D721Med (cell line): ENCODE results near the gene NEURL4.
"Not testable (repeated sequence)": the region's sequence is repeated elsewhere in the genome, so short reads cannot be mapped to it uniquely, and the experiment has no call there.

ENCODE experiments used
- DNase-seq: peaks from one replicate; pipeline ENCODE4 v3.0.0; 2011; ENCODE audit warnings: low spot score; ENCODE audit not compliant: insufficient read length
- FAIRE-seq: peaks from 2 replicates; lab custom pipeline; 2011; peaks lifted over from hg19 to GRCh38; lab: Jason Lieb, UNC
- TF ChIP-seq, protein P1 (sequence below): IDR thresholded peaks from 2 replicates; pipeline ENCODE4 v1.5.1; 2012; ENCODE audit warnings: mild to moderate bottlenecking, control low read depth; ENCODE audit not compliant: insufficient read depth; ENCODE audit errors: missing control alignments

Gene NEURL4

DNA sequence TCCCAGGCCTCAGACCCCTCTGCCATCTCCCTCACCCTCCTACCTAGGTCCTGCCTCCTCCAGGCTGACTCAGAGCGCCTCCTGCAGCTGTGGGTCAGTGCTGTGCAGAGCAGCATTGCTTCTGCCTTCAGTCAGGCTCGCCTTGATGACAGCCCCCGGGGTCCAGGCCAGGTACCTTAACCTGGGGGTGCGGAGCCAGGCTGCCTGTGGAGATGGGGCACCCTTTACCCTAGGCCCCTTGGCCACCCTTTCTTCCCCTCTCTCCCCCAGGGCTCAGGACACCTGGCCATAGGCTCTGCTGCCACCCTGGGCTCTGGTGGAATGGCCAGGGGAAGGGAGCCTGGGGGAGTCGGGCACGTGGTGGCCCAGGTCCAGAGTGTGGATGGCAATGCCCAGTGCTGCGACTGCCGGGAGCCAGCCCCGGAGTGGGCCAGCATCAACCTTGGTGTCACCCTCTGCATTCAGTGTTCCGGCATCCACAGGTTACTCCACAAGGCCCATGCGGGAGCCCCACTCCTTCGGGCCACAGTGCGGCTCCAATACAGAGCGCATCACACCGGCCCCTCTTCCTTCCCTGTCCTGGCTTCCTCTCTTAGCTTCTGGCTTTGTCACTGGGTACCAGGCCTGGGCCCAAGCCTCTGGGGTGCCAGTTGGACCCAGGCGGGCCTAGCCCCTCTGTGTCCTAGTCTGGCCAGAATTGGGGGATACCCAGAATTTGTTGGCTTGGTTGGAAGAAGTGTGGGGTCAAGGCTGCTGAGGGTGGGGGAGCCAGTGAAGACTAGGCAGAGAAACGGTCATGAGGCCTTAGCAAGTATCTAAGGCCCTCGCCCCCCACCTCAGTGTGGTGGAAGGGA, 17.9 kb upstream of the NEURL4 start:
- DNase-seq (no peak), FAIRE-seq (no peak)
- TF ChIP-seq, protein P1, sequence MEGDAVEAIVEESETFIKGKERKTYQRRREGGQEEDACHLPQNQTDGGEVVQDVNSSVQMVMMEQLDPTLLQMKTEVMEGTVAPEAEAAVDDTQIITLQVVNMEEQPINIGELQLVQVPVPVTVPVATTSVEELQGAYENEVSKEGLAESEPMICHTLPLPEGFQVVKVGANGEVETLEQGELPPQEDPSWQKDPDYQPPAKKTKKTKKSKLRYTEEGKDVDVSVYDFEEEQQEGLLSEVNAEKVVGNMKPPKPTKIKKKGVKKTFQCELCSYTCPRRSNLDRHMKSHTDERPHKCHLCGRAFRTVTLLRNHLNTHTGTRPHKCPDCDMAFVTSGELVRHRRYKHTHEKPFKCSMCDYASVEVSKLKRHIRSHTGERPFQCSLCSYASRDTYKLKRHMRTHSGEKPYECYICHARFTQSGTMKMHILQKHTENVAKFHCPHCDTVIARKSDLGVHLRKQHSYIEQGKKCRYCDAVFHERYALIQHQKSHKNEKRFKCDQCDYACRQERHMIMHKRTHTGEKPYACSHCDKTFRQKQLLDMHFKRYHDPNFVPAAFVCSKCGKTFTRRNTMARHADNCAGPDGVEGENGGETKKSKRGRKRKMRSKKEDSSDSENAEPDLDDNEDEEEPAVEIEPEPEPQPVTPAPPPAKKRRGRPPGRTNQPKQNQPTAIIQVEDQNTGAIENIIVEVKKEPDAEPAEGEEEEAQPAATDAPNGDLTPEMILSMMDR: no peak

DNA sequence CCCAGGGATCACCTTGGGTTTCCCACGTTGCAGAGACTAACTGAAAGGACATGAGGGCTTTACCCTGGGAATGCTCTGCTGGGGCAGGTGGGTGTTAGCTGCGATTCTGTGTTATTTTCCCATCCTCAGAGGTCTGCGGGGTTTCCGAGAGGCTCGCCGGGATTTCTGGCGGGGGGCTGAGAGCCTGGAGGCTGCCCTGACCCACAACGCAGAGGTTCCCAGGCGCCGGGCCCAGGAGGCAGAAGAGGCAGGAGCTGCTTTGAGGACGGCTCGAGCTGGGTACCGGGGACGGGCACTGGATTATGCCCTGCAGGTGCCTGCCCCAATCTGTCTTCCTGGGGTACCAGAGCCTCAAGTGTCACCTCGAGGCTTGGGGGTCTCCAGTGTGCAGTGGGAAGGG, 14.1 kb upstream of the NEURL4 start:
- TF ChIP-seq, protein P1: no peak
- no peak for DNase-seq
- FAIRE-seq: no peak

DNA sequence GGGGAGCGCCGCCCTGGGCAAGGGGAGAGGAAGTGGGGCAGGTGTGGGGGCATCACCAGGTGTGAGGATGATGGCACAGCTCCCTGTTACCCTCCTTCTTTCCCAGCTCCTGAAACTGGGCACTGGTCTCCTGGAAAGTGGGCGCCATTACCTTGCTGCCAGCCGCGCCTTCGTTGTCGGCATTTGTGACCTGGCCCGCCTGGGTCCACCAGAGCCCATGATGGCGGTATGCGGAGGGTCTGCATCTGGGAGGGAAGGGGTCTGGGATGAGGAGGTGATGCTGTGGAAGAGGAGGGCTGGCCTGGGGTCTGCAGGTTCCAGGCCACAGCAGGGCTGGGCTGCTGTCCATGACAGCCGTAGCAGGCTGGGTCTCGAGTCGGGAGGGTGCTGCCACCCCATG, 12.7 kb upstream of the NEURL4 start:
- FAIRE-seq: no peak
- DNase-seq: no peak
- TF ChIP-seq, protein P1: no peak

DNA sequence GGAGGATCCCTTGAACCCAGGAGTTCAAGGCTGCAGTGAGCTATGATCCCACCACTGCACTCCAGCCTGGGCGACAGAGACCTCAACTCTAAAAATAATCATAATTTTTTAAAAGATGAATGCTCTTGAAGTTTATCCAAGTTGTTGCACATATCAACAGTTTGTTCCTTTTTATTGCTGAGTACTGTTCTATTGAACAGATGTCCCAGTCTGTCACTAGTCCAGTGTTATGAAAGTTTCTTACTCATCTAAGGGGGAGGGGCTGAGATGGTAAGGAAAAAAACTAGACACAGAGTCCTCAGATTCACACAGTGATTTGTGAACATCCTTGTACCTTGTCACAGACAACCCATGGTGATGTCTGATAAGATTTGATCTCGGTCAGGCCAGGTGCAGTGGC, 11.0 kb upstream of the NEURL4 start:
- DNase-seq (no peak), FAIRE-seq (no peak)

DNA sequence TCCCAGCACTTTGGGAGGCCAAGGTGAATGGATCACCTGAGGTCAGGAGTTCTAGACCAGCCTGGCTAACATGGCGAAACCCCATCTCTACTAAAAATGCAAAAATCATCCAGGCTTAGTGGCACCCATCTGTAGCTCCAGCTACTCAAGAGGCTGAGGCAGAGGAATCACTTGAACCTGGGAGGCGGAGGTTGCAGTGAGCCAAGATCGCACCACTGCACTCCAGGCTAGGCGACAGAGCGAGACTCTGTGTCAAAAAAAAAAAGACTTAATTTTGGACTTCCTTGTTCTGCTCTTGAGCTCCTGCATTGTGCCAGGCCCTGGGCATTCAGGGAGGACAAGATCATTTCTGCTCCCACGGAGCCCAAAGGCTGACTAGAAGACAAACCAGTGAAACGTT, 8.5 kb upstream of the NEURL4 start:
- DNase-seq, FAIRE-seq: not testable (repeated sequence)

More for the DNA sequence above, 11.0 kb upstream of the NEURL4 start:
- TF ChIP-seq, protein P1: no peak

DNA sequence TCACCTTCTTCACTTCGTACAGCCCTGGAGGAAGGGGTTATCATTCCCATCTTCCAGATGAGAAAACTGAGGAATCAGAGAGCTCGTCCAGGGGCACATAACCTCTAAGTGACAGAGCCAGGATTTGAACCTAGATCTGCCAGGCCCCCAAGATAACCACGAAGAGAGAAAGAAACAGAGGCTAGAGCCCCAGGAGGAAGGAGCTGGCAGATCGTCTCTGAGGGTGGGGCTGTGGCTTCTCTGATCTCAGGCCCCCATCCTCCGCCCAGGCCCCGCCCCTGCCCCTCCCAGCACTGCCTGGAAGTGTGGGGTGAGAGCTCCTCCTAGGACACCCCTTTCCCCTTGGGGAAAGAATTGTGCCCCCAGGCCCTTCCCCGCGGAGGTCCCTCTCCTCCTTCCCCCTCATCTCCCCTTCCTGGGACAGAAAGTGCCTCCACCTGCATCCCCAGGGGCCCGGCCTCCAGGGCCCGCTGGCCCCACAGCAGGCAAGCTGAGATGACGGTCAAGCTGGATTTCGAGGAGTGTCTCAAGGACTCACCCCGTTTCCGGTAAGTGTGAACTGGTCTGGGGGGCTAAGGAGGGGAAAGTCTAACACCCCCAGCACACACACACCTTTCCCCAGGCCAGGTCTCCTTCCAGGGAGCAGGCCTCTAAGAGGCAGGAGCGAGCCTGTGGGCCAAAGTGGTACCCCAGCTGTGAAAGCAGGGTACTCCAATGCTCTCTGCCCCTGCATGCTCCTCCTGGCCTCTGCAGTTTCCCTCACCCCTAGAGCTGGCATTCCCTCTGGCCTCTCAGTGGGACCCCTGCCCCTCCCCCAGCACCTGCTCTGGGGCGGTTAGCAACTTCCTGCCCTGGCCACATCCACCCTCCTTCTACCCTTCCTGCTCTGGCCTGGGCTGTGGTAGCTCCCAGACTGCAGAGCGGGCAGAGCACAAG, 7.4 kb upstream of the NEURL4 start, which contains the start of gene ACAP1:
TSS of gene ACAP1 (plus strand) at position 290 of the 936 bp plus-strand sequence. CDS start at position 496, 206 bp downstream.
- DNase-seq: no peak
- FAIRE-seq: no peak
- TF ChIP-seq, protein P1: no peak

DNA sequence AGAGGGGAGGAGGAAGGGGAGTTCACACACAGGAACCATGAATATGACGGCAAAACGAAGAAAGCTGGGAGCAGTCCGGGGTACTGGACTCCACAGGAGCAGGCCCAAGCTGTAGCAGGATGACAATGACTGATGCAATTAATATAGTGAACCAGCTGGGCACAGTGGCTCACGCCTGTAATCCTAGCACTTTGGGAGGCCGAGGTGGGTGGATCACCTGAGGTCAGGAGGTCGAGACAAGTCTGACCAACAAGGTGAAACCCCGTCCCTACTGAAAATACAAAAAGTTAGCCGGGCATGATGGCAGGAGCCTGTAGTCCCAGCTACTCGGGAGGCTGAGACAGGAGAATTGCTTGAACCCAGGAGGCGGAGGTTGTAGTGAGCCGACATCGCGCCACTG, 6.6 kb upstream of the NEURL4 start:
- not testable (repeated sequence) for FAIRE-seq, DNase-seq
